Heart left ventricle (tissue), 16 donors: ENCODE measurements around the gene DOCK1. TPM values are rescaled to one million over a fixed set of nuclear protein-coding genes. Genes with fewer than 3 reads are reported as not detected.

Source experiments
- ATAC-seq, 4 donors: fragments of 200-7000 bp; cut with Tn5 transposase; one replicate each; pipeline ENCODE4 v1.9.1; 2020 to 2022; ENCODE audit warnings: moderate library complexity in 4 of 4, mild to moderate bottlenecking in 3 of 4, moderate number of reproducible peaks in 1 of 4
- DNase-seq, 5 donors: peaks; one replicate each; pipeline ENCODE4 v3.0.0-alpha.2; 2020
- H3K27ac ChIP-seq, 12 donors: fragments of 200-600 bp; sonication (generic) in 4 of 12; one replicate each; pipeline versions ENCODE4 v1.5.0 to v1.8.0; 2016 to 2022; ENCODE audit warnings: mild to moderate bottlenecking in 2 of 12
- H3K27me3 ChIP-seq, 9 donors: fragments of 200-600 bp; sonication (generic) in 2 of 9; one replicate each; pipeline versions ENCODE4 v1.5.1 to v1.8.0; 2016 to 2022; ENCODE audit warnings: mild to moderate bottlenecking in 3 of 9
- H3K36me3 ChIP-seq, 9 donors: fragments of 200-600 bp; sonication (generic) in 2 of 9; one replicate each; pipeline versions ENCODE4 v1.5.0 to v1.8.0; 2018 to 2022; ENCODE audit warnings: mild to moderate bottlenecking in 2 of 9
- H3K4me1 ChIP-seq, 12 donors: fragments of 200-600 bp; sonication (generic) in 4 of 12; one replicate each; pipeline versions ENCODE4 v1.5.0 to v1.8.0; 2016 to 2022; ENCODE audit warnings: mild to moderate bottlenecking in 3 of 12
- H3K4me3 ChIP-seq, 12 donors: fragments of 200-600 bp; sonication (generic) in 4 of 12; one replicate each; pipeline versions ENCODE4 v1.5.0 to v1.8.0; 2017 to 2022; ENCODE audit warnings: mild to moderate bottlenecking in 9 of 12, moderate library complexity in 4 of 12
- H3K9me3 ChIP-seq, 12 donors: fragments of 200-600 bp; sonication (generic) in 4 of 12; one replicate each; pipeline versions ENCODE4 v1.5.0 to v1.8.0; 2016 to 2022; ENCODE audit warnings: mild to moderate bottlenecking in 1 of 12
- CTCF ChIP-seq, 12 donors: fragments of 200-600 bp; sonication (generic) in 4 of 12; IDR thresholded peaks; one replicate each; pipeline versions ENCODE4 v1.5.0 to v1.8.0; 2018 to 2022; ENCODE audit warnings: antibody characterized with exemption in 12 of 12, mild to moderate bottlenecking in 5 of 12
- POLR2A ChIP-seq, 2 donors: fragments of 450-650 bp; IDR thresholded peaks; one replicate each; pipeline ENCODE4 v1.6.1; 2017; ENCODE audit warnings: antibody characterized with exemption in 2 of 2, mild to moderate bottlenecking in 2 of 2, moderate library complexity in 2 of 2
- WGBS, 4 donors: extraction: QIAGEN DNeasy Blood & Tissue Kit in 2 of 4; methylation state at CpG; one replicate each; pipeline versions ENCODE4 v1.1.5 to v1.1.7; 2013 to 2018; 5-methylcytosine and 5-hydroxymethylcytosine counted together
- intact Hi-C, 10 donors: fragments of 100-400 bp; cut with DNase I; formaldehyde crosslinking; loops; one replicate each; pipeline versions ENCODE4 v1.11.1 to v1.14.2; 2022
- polyA plus RNA-seq, 2 donors: library from polyadenylated mRNA; stranded (reverse); fragments of 200-250 nt; gene quantifications; one replicate each; pipeline ENCODE4 v1.2.3, GENCODE V29; 2013
- total RNA-seq, 9 donors: library from RNA; depleted of rRNA in 2 of 9; stranded (reverse); fragments of >200 nt in 2 of 9; fragmentation: NEBNext Ultra II Directional in 3 of 9; extraction: Animal tissue kit (Norgen Biotek cat#: 25700) in 3 of 9; gene quantifications; one replicate each; pipeline versions ENCODE4 v1.1.0 to v1.2.4, GENCODE V29; 2016 to 2023
- donor health status: ischemic (EF 13 %, LVEDD 7.1; RV severe dilation, severe dysfunction).
- donor health status: healthy with polysubstance abuse.
- donor health status: DM: no; HTN: yes; CAD: no.
- donor health status: DM: no; HTN: no; CAD: no.
- donor health status: ischemic (EF 25% LVEDD 6.9; RV normal size, moderate dysfunction).
- donor health status: ischemic (EF 25% LVEDD 5.7; RV mildly dilated, moderate dysfunction).
- donor health status: healthy.
- donor health status: DM: yes; HTN: yes; CAD: no.
- donor health status: ischemic (EF 35%, LVEDD 5.7; RV mildly dilated, moderate dysfunction).
- donor health status: nonischemic (EF 11% LVEDD 7.7; RV severe dilation, severe dysfunction).
- donor health status: DM: yes; HTN: yes; CAD: no.
- donor health status: PGD.
- donor health status: ischemic (EF 29% LVEDD 5.4; RV normal size, mild dysfunction).
- donor health status: nonischemic (EF 23%, LVEDD 6.1; RV moderate dilation, normal function).

The DOCK1 gene
- total and polyA plus RNA-seq, 11 donors = 5.0 to 31.6 (median 18.6) TPM

GRCh38 chr10:126919426-126919825 is 14.2 kb downstream of the DOCK1 start:
- ATAC-seq (peak in 2 of 4 donors; percentile 68 to 91), DNase-seq (peak in 1 of 5 donors; percentile 64)
- intact Hi-C loops = no loop called here
- H3K4me3 ChIP-seq = no peak overlapping the region
- peaks cover 0 to 3% (median 0%) of the 10 kb centered on the region in 12 donors for H3K9me3 ChIP-seq
- no peaks in the 10 kb centered on the region for H3K36me3 ChIP-seq
- H3K27me3 ChIP-seq = no peaks in the 10 kb centered on the region
- peaks cover 3 to 43% (median 21%) of the 10 kb centered on the region in 12 donors for H3K4me1 ChIP-seq
- TF ChIP-seq POLR2A (IDR thresholded peaks at IDR 0.05) (no peak), CTCF (IDR thresholded peaks at IDR 0.05) (no peak)
- peak overlapping the region in 7 of 12 donors; percentile 1 to 84 (median 51) for H3K27ac ChIP-seq
- WGBS, 4 donors = 48 to 71% (median 58%) methylated on average over 11 to 13 of the region's 13 CpGs

GRCh38 chr10:126921162-126921561 is 15.9 kb downstream of the DOCK1 start:
- no peak for TF ChIP-seq CTCF (IDR thresholded peaks at IDR 0.05)
- TF ChIP-seq POLR2A (IDR thresholded peaks at IDR 0.05) = no peak
- Histone ChIP-seq H3K27me3 (no peaks in the 10 kb centered on the region), H3K9me3 (peaks cover 0 to 3% (median 0%) of the 10 kb centered on the region in 12 donors), H3K27ac (no peak overlapping the region), H3K36me3 (no peaks in the 10 kb centered on the region), H3K4me3 (no peak overlapping the region), H3K4me1 (peaks cover 3 to 53% (median 22%) of the 10 kb centered on the region in 12 donors)
- no peak for ATAC-seq
- DNase-seq = no peak
- 80 to 99% (median 98%) methylated on average over 4 of the region's 4 CpGs for WGBS, 4 donors
- intact Hi-C loops = no loop called here

GRCh38 chr10:126921974-126922525 is 16.8 kb downstream of the DOCK1 start:
- ATAC-seq = peak in 3 of 4 donors; percentile 52 to 74 (median 58)

More at GRCh38 chr10:126921974-126922525, 16.8 kb downstream of the DOCK1 start:
- Histone ChIP-seq H3K36me3 (peaks cover 0 to 2% (median 0%) of the 10 kb centered on the region in 9 donors), H3K9me3 (peaks cover 0 to 3% (median 0%) of the 10 kb centered on the region in 12 donors), H3K27ac (no peak overlapping the region), H3K4me1 (peaks cover 3 to 56% (median 21%) of the 10 kb centered on the region in 12 donors), H3K27me3 (no peaks in the 10 kb centered on the region), H3K4me3 (no peak overlapping the region)
- 71 to 90% (median 77%) methylated on average over 4 of the region's 4 CpGs for WGBS, 4 donors
- DNase-seq = no peak
- TF ChIP-seq CTCF (IDR thresholded peaks at IDR 0.05) (no peak), POLR2A (IDR thresholded peaks at IDR 0.05) (no peak)
- intact Hi-C loops = no loop called here
